HL-60 (cell line): ENCODE results near the gene GCNT4.

Source experiments
- SPI1 ChIP-seq: IDR thresholded peaks from 2 replicates; pipeline ENCODE4 v1.6.1; 2012; ENCODE audit warnings: low read depth, mild to moderate bottlenecking, borderline replicate concordance
- TF ChIP-seq, protein P1 (sequence below): IDR thresholded peaks from one replicate; pipeline ENCODE4 v1.5.1; 2011; ENCODE audit warnings: low read length, control low read depth, inconsistent platforms; ENCODE audit not compliant: insufficient read depth

GRCh38 chr5:75053304-75054133, 1.2 kb upstream of the GCNT4 start:
- TF ChIP-seq, protein P1, sequence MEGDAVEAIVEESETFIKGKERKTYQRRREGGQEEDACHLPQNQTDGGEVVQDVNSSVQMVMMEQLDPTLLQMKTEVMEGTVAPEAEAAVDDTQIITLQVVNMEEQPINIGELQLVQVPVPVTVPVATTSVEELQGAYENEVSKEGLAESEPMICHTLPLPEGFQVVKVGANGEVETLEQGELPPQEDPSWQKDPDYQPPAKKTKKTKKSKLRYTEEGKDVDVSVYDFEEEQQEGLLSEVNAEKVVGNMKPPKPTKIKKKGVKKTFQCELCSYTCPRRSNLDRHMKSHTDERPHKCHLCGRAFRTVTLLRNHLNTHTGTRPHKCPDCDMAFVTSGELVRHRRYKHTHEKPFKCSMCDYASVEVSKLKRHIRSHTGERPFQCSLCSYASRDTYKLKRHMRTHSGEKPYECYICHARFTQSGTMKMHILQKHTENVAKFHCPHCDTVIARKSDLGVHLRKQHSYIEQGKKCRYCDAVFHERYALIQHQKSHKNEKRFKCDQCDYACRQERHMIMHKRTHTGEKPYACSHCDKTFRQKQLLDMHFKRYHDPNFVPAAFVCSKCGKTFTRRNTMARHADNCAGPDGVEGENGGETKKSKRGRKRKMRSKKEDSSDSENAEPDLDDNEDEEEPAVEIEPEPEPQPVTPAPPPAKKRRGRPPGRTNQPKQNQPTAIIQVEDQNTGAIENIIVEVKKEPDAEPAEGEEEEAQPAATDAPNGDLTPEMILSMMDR, result no peak
- no peak for TF ChIP-seq SPI1
